ENCODE data around the gene CEP126.

The CEP126 gene

GRCh38 chr11:102010776-102011494 lies 96.1 kb downstream of the CEP126 start:
- no peak overlapping the region for H3K27ac ChIP-seq
- no peak for TF ChIP-seq ZFX (IDR thresholded peaks at IDR 0.05)
- TF ChIP-seq, protein P1, sequence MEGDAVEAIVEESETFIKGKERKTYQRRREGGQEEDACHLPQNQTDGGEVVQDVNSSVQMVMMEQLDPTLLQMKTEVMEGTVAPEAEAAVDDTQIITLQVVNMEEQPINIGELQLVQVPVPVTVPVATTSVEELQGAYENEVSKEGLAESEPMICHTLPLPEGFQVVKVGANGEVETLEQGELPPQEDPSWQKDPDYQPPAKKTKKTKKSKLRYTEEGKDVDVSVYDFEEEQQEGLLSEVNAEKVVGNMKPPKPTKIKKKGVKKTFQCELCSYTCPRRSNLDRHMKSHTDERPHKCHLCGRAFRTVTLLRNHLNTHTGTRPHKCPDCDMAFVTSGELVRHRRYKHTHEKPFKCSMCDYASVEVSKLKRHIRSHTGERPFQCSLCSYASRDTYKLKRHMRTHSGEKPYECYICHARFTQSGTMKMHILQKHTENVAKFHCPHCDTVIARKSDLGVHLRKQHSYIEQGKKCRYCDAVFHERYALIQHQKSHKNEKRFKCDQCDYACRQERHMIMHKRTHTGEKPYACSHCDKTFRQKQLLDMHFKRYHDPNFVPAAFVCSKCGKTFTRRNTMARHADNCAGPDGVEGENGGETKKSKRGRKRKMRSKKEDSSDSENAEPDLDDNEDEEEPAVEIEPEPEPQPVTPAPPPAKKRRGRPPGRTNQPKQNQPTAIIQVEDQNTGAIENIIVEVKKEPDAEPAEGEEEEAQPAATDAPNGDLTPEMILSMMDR (conservative IDR thresholded peaks at IDR 0.05), result no peak

- H3K27ac ChIP-seq, result no peak overlapping the region
- no peak for TF ChIP-seq ZFX (IDR thresholded peaks at IDR 0.05)
- TF ChIP-seq, protein P1 (conservative IDR thresholded peaks at IDR 0.05), result no peak
Measured at GRCh38 chr11:102012946-102013345, 98.1 kb downstream of the CEP126 start.

- TF ChIP-seq ZFX (IDR thresholded peaks at IDR 0.05), result no peak
- TF ChIP-seq, protein P1 (conservative IDR thresholded peaks at IDR 0.05), result no peak
- H3K27ac ChIP-seq, result no peak overlapping the region
Measured at GRCh38 chr11:102014756-102015155, 99.9 kb downstream of the CEP126 start.

DNA sequence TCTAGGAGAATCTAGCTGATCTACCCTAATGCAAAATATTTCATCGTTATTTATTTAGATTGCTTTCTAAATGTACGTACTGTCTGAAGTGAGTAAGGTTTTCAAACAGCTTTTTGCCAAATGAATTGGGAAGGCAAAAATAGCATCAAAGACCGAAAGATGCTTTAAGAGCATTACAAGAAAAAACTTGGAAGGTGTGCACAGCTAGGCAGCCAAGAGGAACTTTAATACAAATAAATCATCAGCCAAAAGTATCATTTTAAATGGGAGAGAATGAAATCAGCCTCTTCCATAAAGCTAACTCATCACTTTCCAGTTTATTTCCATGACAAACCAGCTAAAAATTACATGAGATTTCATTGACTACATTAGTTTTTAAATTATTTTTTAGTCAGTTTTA lies 102.2 kb downstream of the CEP126 start:
- no peak overlapping the region for H3K27ac ChIP-seq
- no peak for TF ChIP-seq ZFX (IDR thresholded peaks at IDR 0.05)
- TF ChIP-seq, protein P1 (conservative IDR thresholded peaks at IDR 0.05), result no peak

DNA sequence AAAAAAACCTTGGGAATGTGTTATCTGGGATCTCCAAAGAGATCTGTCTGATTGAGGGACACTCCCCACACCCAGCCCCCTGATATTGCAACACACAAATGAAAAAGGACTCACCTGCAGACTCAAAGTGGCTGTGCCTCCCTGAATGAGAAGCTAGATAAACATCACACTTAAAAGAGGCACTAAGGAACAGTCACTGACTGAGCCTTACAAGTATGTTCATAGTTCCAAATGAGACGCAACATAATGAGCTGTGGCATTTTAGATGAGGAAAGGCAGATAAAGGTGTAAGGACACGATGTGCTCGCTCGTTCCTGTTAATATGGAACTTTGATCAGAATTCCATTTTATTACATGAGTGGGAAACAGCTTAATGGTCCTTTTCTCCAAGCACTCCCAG lies 111.4 kb downstream of the CEP126 start:
- TF ChIP-seq, protein P1 (conservative IDR thresholded peaks at IDR 0.05), result no peak
- TF ChIP-seq ZFX (IDR thresholded peaks at IDR 0.05), result no peak
- H3K27ac ChIP-seq, result no peak overlapping the region

- H3K27ac ChIP-seq, result no peak overlapping the region
- TF ChIP-seq, protein P1 (conservative IDR thresholded peaks at IDR 0.05), result no peak
- no peak for TF ChIP-seq ZFX (IDR thresholded peaks at IDR 0.05)
Measured at GRCh38 chr11:102026959-102027358, 112.1 kb downstream of the CEP126 start.

DNA sequence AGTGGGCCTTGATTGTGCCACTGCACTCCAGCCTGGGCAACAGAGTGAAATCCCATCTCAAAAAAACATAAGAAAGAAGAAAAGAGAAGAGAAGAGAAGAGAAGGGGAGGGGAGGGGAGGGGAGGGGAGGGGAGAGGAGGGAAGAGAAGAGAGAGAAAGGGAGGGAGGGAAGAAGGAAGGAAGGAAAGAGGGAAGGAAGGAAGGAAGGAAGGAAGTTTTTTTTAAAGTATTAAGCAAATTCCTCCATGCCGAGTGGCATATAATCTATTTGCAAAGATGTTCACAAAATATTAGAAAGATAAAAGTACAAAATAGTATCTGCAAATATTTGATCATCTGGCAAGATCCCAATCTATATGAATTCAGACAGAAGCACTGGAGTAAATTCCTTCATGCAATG lies 121.9 kb downstream of the CEP126 start:
- no peak for TF ChIP-seq ZFX (IDR thresholded peaks at IDR 0.05)
- TF ChIP-seq, protein P1 (conservative IDR thresholded peaks at IDR 0.05), result no peak
- no peak overlapping the region for H3K27ac ChIP-seq
